H1 (cell line): ENCODE data around the gene UVSSA. TPM values are rescaled to one million over a fixed set of nuclear protein-coding genes. Genes with fewer than 3 reads are reported as not detected.
A peak's percentile ranks its signal among the peaks of the same experiment; 100 is the strongest.

Source experiments
- CTCF ChIA-PET: fragments of 300-600 bp; sonication (Branson Sonifier 250); formaldehyde crosslinking; loops from one replicate; lab custom pipeline; 2021; ENCODE audit not compliant: partially characterized antibody; lab: Charles Lee
- POLR2A ChIA-PET: fragments of 300-600 bp; sonication (Branson Sonifier 250); formaldehyde crosslinking; loops from one replicate; lab custom pipeline; 2021; ENCODE audit warnings: inconsistent platforms; ENCODE audit not compliant: partially characterized antibody; lab: Charles Lee
- DNase-seq, 2 experiments: peaks; one replicate each; pipeline versions ENCODE4 v3.0.0 to v3.0.0-alpha.2; 2010 to 2022; ENCODE audit warnings: low spot score in 2 of 2, low read depth in 1 of 2, mixed read lengths in 1 of 2
- FAIRE-seq: peaks from 2 replicates; lab custom pipeline; 2011; peaks lifted over from hg19 to GRCh38; lab: Jason Lieb, UNC
- H2AFZ ChIP-seq: 2 replicates; pipeline ENCODE4 v1.8.1; 2012; ENCODE audit warnings: low read length, inconsistent platforms
- H2AK5ac ChIP-seq: 2 replicates; pipeline ENCODE4 v1.6.1; 2013; ENCODE audit warnings: low read depth, low read length
- H2BK120ac ChIP-seq: replicated peaks from 2 replicates; pipeline ENCODE3; 2013; ENCODE audit warnings: low read depth, low read length, inconsistent platforms
- H2BK12ac ChIP-seq: 2 replicates; pipeline ENCODE4 v1.6.1; 2013; ENCODE audit warnings: low read depth, low read length
- H2BK15ac ChIP-seq: 2 replicates; pipeline ENCODE4 v1.6.1; 2013; ENCODE audit warnings: low read length
- H2BK20ac ChIP-seq: 2 replicates; pipeline ENCODE4 v1.6.1; 2013; ENCODE audit warnings: low read length
- H2BK5ac ChIP-seq: 2 replicates; pipeline ENCODE4 v1.6.1; 2013; ENCODE audit warnings: low read depth, low read length
- H3K14ac ChIP-seq: 2 replicates; pipeline ENCODE4 v1.6.1; 2013; ENCODE audit warnings: inconsistent platforms; ENCODE audit not compliant: insufficient read length
- H3K18ac ChIP-seq: 2 replicates; pipeline ENCODE4 v1.6.1; 2013; ENCODE audit warnings: low read length; ENCODE audit errors: extremely low read depth
- H3K23ac ChIP-seq: 2 replicates; pipeline ENCODE4 v1.6.1; 2013; ENCODE audit warnings: inconsistent platforms; ENCODE audit not compliant: insufficient read length
- H3K23me2 ChIP-seq: 2 replicates; pipeline ENCODE4 v1.6.1; 2013; ENCODE audit warnings: low read depth, low read length
- H3K27ac ChIP-seq: 2 replicates; pipeline ENCODE4 v1.6.1; 2011; ENCODE audit warnings: low read depth, low read length, inconsistent platforms
- H3K27me3 ChIP-seq, 4 experiments: replicated peaks in 1 of 4; 1 replicate in 1 of 4; 2 replicates in 3 of 4; pipeline versions ENCODE4 v1.6.1 to v1.8.1; 2011 to 2013; ENCODE audit warnings: low read length in 3 of 4, mild to moderate bottlenecking in 3 of 4, inconsistent platforms in 2 of 4, mixed read lengths in 2 of 4, moderate library complexity in 1 of 4; ENCODE audit not compliant: control insufficient read depth in 3 of 4, insufficient read depth in 3 of 4; ENCODE audit errors: extremely low read depth in 1 of 4
- H3K36me3 ChIP-seq, 4 experiments: 2 replicates each; pipeline versions ENCODE4 v1.6.1 to v1.8.1; 2011 to 2013; ENCODE audit warnings: mild to moderate bottlenecking in 4 of 4, low read length in 3 of 4, moderate library complexity in 2 of 4, control low read depth in 1 of 4, inconsistent platforms in 1 of 4; ENCODE audit not compliant: insufficient read depth in 4 of 4, control insufficient read depth in 2 of 4
- H3K4ac ChIP-seq: replicated peaks from 2 replicates; pipeline ENCODE3; 2013; ENCODE audit warnings: low read length, low read depth, mixed read lengths, inconsistent platforms; ENCODE audit not compliant: insufficient read length
- H3K4me1 ChIP-seq, 4 experiments: replicated peaks in 1 of 4; 1 replicate in 1 of 4; 2 replicates in 3 of 4; pipeline versions ENCODE4 v1.6.1 to v1.8.1; 2011 to 2013; ENCODE audit warnings: low read length in 3 of 4, inconsistent platforms in 2 of 4, mixed read lengths in 1 of 4; ENCODE audit not compliant: insufficient read depth in 4 of 4, control insufficient read depth in 3 of 4
- H3K4me2 ChIP-seq, 2 experiments: 2 replicates each; pipeline versions ENCODE4 v1.6.1 to v1.8.1; 2011 to 2013; ENCODE audit warnings: low read depth in 2 of 2, low read length in 2 of 2, control low read depth in 1 of 2, inconsistent platforms in 1 of 2, mild to moderate bottlenecking in 1 of 2; ENCODE audit not compliant: insufficient read depth in 1 of 2
- H3K4me3 ChIP-seq, 4 experiments: fragments of 200-600, 300-600 bp in 1 of 4; sonication (generic), shearing (Covaris generic), sonication (Bioruptor Twin) in 1 of 4; 2 replicates each; pipeline versions ENCODE4 v1.5.1 to v1.8.1; 2011 to 2016; ENCODE audit warnings: low read length in 4 of 4, low read depth in 3 of 4, control low read depth in 2 of 4, inconsistent platforms in 2 of 4, mild to moderate bottlenecking in 2 of 4, mixed read lengths in 1 of 4, moderate library complexity in 1 of 4; ENCODE audit not compliant: insufficient read depth in 2 of 4; ENCODE audit errors: extremely low read depth in 1 of 4
- H3K56ac ChIP-seq: replicated peaks from 2 replicates; pipeline ENCODE3; 2013; ENCODE audit warnings: low read depth, mild to moderate bottlenecking, mixed read lengths, low read length, inconsistent platforms; ENCODE audit not compliant: insufficient read length
- H3K79me1 ChIP-seq: 2 replicates; pipeline ENCODE4 v1.6.1; 2013; ENCODE audit warnings: low read depth, low read length, control low read depth
- H3K79me2 ChIP-seq, 2 experiments: 2 replicates each; pipeline versions ENCODE4 v1.6.1 to v1.8.1; 2012 to 2013; ENCODE audit warnings: low read length in 2 of 2, mild to moderate bottlenecking in 2 of 2, inconsistent platforms in 1 of 2; ENCODE audit not compliant: insufficient read depth in 2 of 2, control insufficient read depth in 1 of 2
- H3K9ac ChIP-seq, 4 experiments: replicated peaks in 1 of 4; 1 replicate in 1 of 4; 2 replicates in 3 of 4; pipeline versions ENCODE4 v1.6.1 to v1.8.1; 2011 to 2013; ENCODE audit warnings: low read depth in 3 of 4, low read length in 3 of 4, control low read depth in 2 of 4, mild to moderate bottlenecking in 2 of 4, moderate library complexity in 2 of 4, inconsistent platforms in 1 of 4; ENCODE audit errors: extremely low read depth in 1 of 4
- H3K9me3 ChIP-seq, 2 experiments: 2 replicates each; pipeline versions ENCODE4 v1.6.1 to v1.8.1; 2012 to 2013; ENCODE audit warnings: mild to moderate bottlenecking in 2 of 2, moderate library complexity in 2 of 2, control low read depth in 1 of 2, inconsistent platforms in 1 of 2, low read depth in 1 of 2, low read length in 1 of 2, mixed read lengths in 1 of 2; ENCODE audit not compliant: insufficient read depth in 2 of 2
- H4K20me1 ChIP-seq, 2 experiments: replicated peaks in 1 of 2; 2 replicates each; pipeline versions ENCODE3 to v1.8.1; 2011 to 2013; ENCODE audit warnings: inconsistent platforms in 2 of 2, low read length in 2 of 2, mild to moderate bottlenecking in 1 of 2; ENCODE audit not compliant: insufficient read depth in 2 of 2, control insufficient read depth in 1 of 2
- H4K5ac ChIP-seq: 2 replicates; pipeline ENCODE4 v1.6.1; 2013; ENCODE audit warnings: low read length, low read depth, mixed read lengths, inconsistent platforms; ENCODE audit not compliant: insufficient read length
- H4K8ac ChIP-seq: 2 replicates; pipeline ENCODE4 v1.8.0; 2013; ENCODE audit warnings: mild to moderate bottlenecking, moderate library complexity, low read length, inconsistent platforms; ENCODE audit not compliant: insufficient read depth; ENCODE audit errors: extremely low read depth
- H4K91ac ChIP-seq: replicated peaks from 2 replicates; pipeline ENCODE3; 2013; ENCODE audit warnings: low read length, mixed read lengths, inconsistent platforms; ENCODE audit not compliant: insufficient read length
- NRF1 ChIP-seq: IDR thresholded peaks from 2 replicates; pipeline ENCODE4 v1.6.1; 2011; ENCODE audit warnings: mild to moderate bottlenecking, low read depth, low read length, improper control_type of control experiment
- USF2 ChIP-seq: IDR thresholded peaks from 2 replicates; pipeline ENCODE4 v1.6.1; 2011; ENCODE audit warnings: low read length, improper control_type of control experiment
- YY1 ChIP-seq: IDR thresholded peaks from 2 replicates; pipeline ENCODE4 v1.6.1; 2011; ENCODE audit warnings: low read depth, mild to moderate bottlenecking, low read length
- WGBS, 2 experiments: shearing (Covaris generic) in 1 of 2; methylation state at CpG; one replicate each; pipeline versions ENCODE4 v1.1.6 to v1.1.7; 2013 to 2015; ENCODE audit warnings: low lambda C conversion rate in 2 of 2, mixed read lengths in 2 of 2, inconsistent platforms in 1 of 2, low coverage in 1 of 2, missing lambda C conversion rate in 1 of 2; ENCODE audit not compliant: insufficient replicate concordance in 2 of 2, insufficient coverage in 1 of 2, insufficient read length in 1 of 2; ENCODE audit errors: extremely low coverage in 1 of 2, missing lambda C conversion rate in 1 of 2; 5-methylcytosine and 5-hydroxymethylcytosine counted together
- polyA plus RNA-seq, 7 experiments: library from polyadenylated mRNA; depleted of rRNA in 3 of 7; stranded (reverse) in 5 of 7; unstranded in 2 of 7; fragments of >200 nt in 5 of 7; fragments of 200-250 nt in 2 of 7; gene quantifications; 1 replicate in 5 of 7; 2 replicates in 1 of 7; 4 replicates in 1 of 7; pipeline versions ENCODE4 v1.2.1 to v1.2.3, GENCODE V29; 2011 to 2013; ENCODE audit warnings: missing spikeins in 2 of 7, mixed read lengths in 2 of 7
- total RNA-seq: library from RNA; stranded (reverse); fragmentation: NEBNext Ultra II Directional; extraction: Animal tissue kit (Norgen Biotek cat#: 25700); gene quantifications from 2 replicates; pipeline ENCODE4 v1.2.1, GENCODE V29; 2021

UVSSA gene
- total and polyA plus RNA-seq, 2 of the 8 experiments (the other 6 are each of a cell fraction or from before 2014, with no cell fraction given), result 14.5 to 19.4 TPM

GRCh38 chr4:1399508-1400190, 52.6 kb downstream of the UVSSA start:
- Histone ChIP-seq H3K27ac (no peak overlapping the region), H3K79me1 (no peaks in the 10 kb centered on the region), H3K4me1 (peaks cover 0 to 12% (median 3%) of the 10 kb centered on the region in 4 experiments; a peak in 5 of 7 replicates), H3K56ac (no peak overlapping the region), H4K20me1 (peaks cover 0 to 7% of the 10 kb centered on the region in 2 experiments), H2AK5ac (no peak overlapping the region), H2AFZ (no peak overlapping the region), H2BK5ac (no peak overlapping the region), H4K91ac (no peak overlapping the region), H3K9me3 (peaks cover 20 to 39% of the 10 kb centered on the region in 2 experiments), H3K23ac (no peak overlapping the region), H3K36me3 (peaks cover 0 to 24% (median 0%) of the 10 kb centered on the region in 4 experiments; a peak in 1 of 8 replicates), H3K14ac (no peak overlapping the region), H3K9ac (no peak overlapping the region), H2BK15ac (peak overlapping the region; percentile 46; the same call in 1 of the 2 replicates), H3K4ac (no peak overlapping the region), H2BK120ac (no peak overlapping the region), H4K5ac (no peak overlapping the region), H3K18ac (no peak overlapping the region), H2BK20ac (no peak overlapping the region), H3K23me2 (peaks cover 2% of the 10 kb centered on the region; the same call in 1 of the 2 replicates), H4K8ac (peak overlapping the region; percentile 2; the same call in 1 of the 2 replicates), H3K79me2 (no peaks in the 10 kb centered on the region), H3K27me3 (peaks cover 41 to 47% (median 45%) of the 10 kb centered on the region in 4 experiments), H3K4me2 (no peak overlapping the region), H2BK12ac (no peak overlapping the region), H3K4me3 (no peak overlapping the region)
- DNase-seq (no peak), FAIRE-seq (no peak)
- POLR2A ChIA-PET, result no interaction called here
- CTCF ChIA-PET, result interaction anchor here (0.8 to 2.9 kb wide), 3 partner anchors 44 to 230 kb away, joined by 3 to 14 read pairs (median 9); no protein-coding TSS in a partner anchor
- 90% methylated on average over 14 of the region's 15 CpGs; no CpG with 5 or more reads in 1 of the 2 experiments for WGBS, 2 experiments
- no peak for TF ChIP-seq USF2
- TF ChIP-seq NRF1, result no peak
- TF ChIP-seq YY1, result no peak
